Upper lobe of left lung (tissue), 6 donors: ENCODE results near the gene TADA2A. TPM values are rescaled to one million over a fixed set of nuclear protein-coding genes. Genes with fewer than 3 reads are reported as not detected.
"Not testable (repeated sequence)": the region's sequence is repeated elsewhere in the genome, so short reads cannot be mapped to it uniquely, and the experiment has no call there.

Source experiments
- ATAC-seq, 2 donors: fragments of 200-7000 bp; cut with Tn5 transposase; one replicate each; pipeline ENCODE4 v1.9.1; 2022; ENCODE audit warnings: mild to moderate bottlenecking in 2 of 2, moderate library complexity in 2 of 2; ENCODE audit not compliant: low FRiP score in 2 of 2
- DNase-seq, 2 donors: peaks; one replicate each; pipeline ENCODE4 v3.0.0-alpha.2; 2019 to 2020
- H3K27ac ChIP-seq, 4 donors: fragments of 200-600 bp; sonication (generic); one replicate each; pipeline ENCODE4 v1.5.1; 2016 to 2019
- H3K27me3 ChIP-seq, 4 donors: fragments of 200-600 bp; sonication (generic); one replicate each; pipeline ENCODE4 v1.5.1; 2017 to 2019
- H3K36me3 ChIP-seq, 4 donors: fragments of 200-600 bp; sonication (generic); one replicate each; pipeline ENCODE4 v1.5.1; 2016 to 2019
- H3K4me1 ChIP-seq, 4 donors: fragments of 200-600 bp; sonication (generic); one replicate each; pipeline ENCODE4 v1.5.1; 2018 to 2019
- H3K4me3 ChIP-seq, 4 donors: fragments of 200-600 bp; sonication (generic); one replicate each; pipeline ENCODE4 v1.5.1; 2017 to 2019; ENCODE audit warnings: mild to moderate bottlenecking in 2 of 4, moderate library complexity in 1 of 4
- H3K9me3 ChIP-seq, 4 donors: fragments of 200-600 bp; sonication (generic); one replicate each; pipeline ENCODE4 v1.5.1; 2018 to 2019
- EP300 ChIP-seq, 4 donors: sonication (generic); formaldehyde crosslinking; IDR thresholded peaks; one replicate each; pipeline ENCODE4 v1.5.1; 2017; ENCODE audit warnings: antibody characterized with exemption in 4 of 4, control low read depth in 2 of 4
- POLR2A ChIP-seq, 4 donors: fragments of 450-650 bp; IDR thresholded peaks; one replicate each; pipeline ENCODE4 v1.5.1; 2016 to 2017; ENCODE audit warnings: antibody characterized with exemption in 4 of 4, mild to moderate bottlenecking in 2 of 4
- POLR2AphosphoS5 ChIP-seq, 2 donors: sonication (generic); formaldehyde crosslinking; IDR thresholded peaks; one replicate each; pipeline ENCODE4 v1.5.1; 2017; ENCODE audit warnings: antibody characterized with exemption in 2 of 2
- WGBS, 2 donors: methylation state at CpG; one replicate each; pipeline ENCODE4 v1.1.5; 2017 to 2018; 5-methylcytosine and 5-hydroxymethylcytosine counted together
- total RNA-seq, 6 donors: library from RNA; depleted of rRNA in 4 of 6; stranded (reverse); fragments of >200 nt in 4 of 6; gene quantifications; one replicate each; pipeline versions ENCODE4 v1.1.0 to v1.2.1, GENCODE V29; 2016 to 2021
- TF ChIP-seq, protein P1 (sequence below), 6 experiments: fragments of 450-650 bp in 4 of 6; fragments of 200-600 bp in 2 of 6; sonication (generic) in 2 of 6; IDR thresholded peaks; one replicate each; pipeline ENCODE4 v1.5.1; 2016 to 2019; ENCODE audit warnings: antibody characterized with exemption in 6 of 6
- donor health status: DM: no; HTN: no; CAD: no; lungs with moderate emphysema.
- donor health status: DM: no; HTN: yes; CAD: no; lungs with severe emphysema.

Gene TADA2A
- total RNA-seq, 6 donors from 2014 or later: 9.8 to 37.7 (median 22.7) TPM

DNA sequence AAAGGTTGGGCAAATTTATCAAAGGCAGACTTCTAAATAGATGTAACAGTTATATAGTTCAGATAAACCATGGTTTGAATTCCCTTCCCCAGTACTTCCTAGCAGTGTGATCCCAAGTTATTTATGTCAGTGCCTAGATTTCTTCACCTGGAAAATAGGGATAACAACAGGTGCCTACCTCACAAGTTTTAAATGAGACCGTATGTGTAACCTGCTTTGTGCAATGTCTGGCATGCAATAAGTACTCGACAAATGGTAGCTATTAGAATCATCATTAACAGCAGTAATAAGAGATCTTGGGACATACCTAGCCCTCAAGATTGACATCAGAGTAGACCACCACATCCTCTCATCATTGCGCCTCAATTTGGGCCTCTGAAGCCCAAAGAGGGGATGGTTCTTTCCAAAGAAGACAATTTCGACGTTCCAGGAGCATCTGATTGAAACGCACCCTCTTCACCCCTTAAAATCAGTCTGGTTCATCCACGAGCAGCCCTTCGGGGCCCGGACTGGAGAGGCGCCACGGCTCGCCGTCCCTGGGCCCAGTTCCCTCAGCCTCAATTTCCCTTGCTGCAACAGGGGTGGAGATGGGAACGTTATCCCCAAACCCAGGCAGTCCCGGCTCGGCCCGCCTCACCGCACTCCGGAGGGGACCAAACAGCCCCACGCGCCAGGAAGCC, 591 bp upstream of the TADA2A start:
- H3K36me3 ChIP-seq: peaks cover 0 to 4% (median under 1%) of the 10 kb centered on the region in 4 donors
- no peaks in the 10 kb centered on the region for H3K9me3 ChIP-seq
- peaks cover 9 to 23% (median 20%) of the 10 kb centered on the region in 4 donors for H3K4me1 ChIP-seq
- WGBS, 2 donors: 0 to 1% methylated on average over 7 to 17 of the region's 21 CpGs
- no peak for DNase-seq
- TF ChIP-seq, protein P1, sequence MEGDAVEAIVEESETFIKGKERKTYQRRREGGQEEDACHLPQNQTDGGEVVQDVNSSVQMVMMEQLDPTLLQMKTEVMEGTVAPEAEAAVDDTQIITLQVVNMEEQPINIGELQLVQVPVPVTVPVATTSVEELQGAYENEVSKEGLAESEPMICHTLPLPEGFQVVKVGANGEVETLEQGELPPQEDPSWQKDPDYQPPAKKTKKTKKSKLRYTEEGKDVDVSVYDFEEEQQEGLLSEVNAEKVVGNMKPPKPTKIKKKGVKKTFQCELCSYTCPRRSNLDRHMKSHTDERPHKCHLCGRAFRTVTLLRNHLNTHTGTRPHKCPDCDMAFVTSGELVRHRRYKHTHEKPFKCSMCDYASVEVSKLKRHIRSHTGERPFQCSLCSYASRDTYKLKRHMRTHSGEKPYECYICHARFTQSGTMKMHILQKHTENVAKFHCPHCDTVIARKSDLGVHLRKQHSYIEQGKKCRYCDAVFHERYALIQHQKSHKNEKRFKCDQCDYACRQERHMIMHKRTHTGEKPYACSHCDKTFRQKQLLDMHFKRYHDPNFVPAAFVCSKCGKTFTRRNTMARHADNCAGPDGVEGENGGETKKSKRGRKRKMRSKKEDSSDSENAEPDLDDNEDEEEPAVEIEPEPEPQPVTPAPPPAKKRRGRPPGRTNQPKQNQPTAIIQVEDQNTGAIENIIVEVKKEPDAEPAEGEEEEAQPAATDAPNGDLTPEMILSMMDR (IDR thresholded peaks at IDR 0.05): no peak
- no peak for TF ChIP-seq EP300 (IDR thresholded peaks at IDR 0.05)
- no peak for TF ChIP-seq POLR2A (IDR thresholded peaks at IDR 0.05)
- TF ChIP-seq POLR2AphosphoS5 (IDR thresholded peaks at IDR 0.05): no peak
- peak overlapping the region; percentile 92 to 97 (median 94) for H3K27ac ChIP-seq
- ATAC-seq: peak; percentile 35 to 56
- peak overlapping the region; percentile 82 to 92 (median 86) for H3K4me3 ChIP-seq
- H3K27me3 ChIP-seq: no peaks in the 10 kb centered on the region

DNA sequence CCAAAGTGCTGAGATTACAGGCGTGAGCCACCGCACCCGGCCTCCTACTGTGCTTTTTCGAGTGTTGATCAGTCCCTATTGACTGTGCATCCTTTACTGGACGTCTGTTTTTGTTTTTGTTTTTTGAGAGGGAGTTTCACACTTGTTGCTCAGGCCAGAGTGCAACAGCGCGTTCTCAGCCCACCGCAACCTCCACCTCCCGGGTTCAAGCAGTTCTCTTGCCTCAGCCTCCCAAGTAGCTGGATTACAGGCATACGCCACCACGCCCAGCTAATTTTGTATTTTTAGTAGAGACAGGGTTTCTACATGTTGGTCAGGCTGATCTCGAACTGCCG, 1.4 kb downstream of the TADA2A start:
- H3K27ac ChIP-seq: peak overlapping the region in 2 of 4 donors; percentile 92 to 97
- H3K27me3 ChIP-seq, ATAC-seq, DNase-seq, H3K9me3 ChIP-seq: not testable (repeated sequence)
- WGBS, 2 donors: 94 to 96% methylated on average over 13 of the region's 13 CpGs
- peaks cover 7 to 24% (median 16%) of the 10 kb centered on the region in 4 donors for H3K36me3 ChIP-seq
- H3K4me3 ChIP-seq: peak overlapping the region in 1 of 4 donors; percentile 92
- H3K4me1 ChIP-seq: peaks cover 9 to 23% (median 20%) of the 10 kb centered on the region in 4 donors

DNA sequence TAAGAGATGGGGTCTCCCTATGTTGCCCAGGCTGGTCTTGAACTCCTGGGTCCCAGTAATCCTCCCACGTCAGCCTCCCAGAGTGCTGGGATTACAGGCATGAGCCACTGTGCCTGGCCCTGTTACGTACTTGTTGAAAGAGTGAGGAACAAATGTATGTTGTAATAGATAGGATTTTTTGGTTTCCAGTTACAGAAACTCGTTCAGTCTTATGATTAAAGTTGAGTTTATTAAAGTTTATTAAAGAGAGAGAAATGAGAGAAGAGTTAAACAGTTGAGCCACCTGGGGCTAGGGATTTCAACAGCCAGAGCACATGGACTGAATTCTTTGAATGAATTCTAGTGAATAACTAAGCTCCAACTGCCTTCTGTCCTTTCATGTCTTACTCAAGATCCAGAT, 3.7 kb downstream of the TADA2A start:
- Histone ChIP-seq H3K36me3 (peaks cover 8 to 44% (median 31%) of the 10 kb centered on the region in 4 donors), H3K9me3 (no peaks in the 10 kb centered on the region), H3K27ac (no peak overlapping the region), H3K27me3 (no peaks in the 10 kb centered on the region), H3K4me1 (peaks cover 9 to 18% (median 15%) of the 10 kb centered on the region in 4 donors), H3K4me3 (no peak overlapping the region)
- ATAC-seq: no peak
- 72 to 81% methylated on average over 3 of the region's 3 CpGs for WGBS, 2 donors
- TF ChIP-seq POLR2A (IDR thresholded peaks at IDR 0.05) (no peak), POLR2AphosphoS5 (IDR thresholded peaks at IDR 0.05) (no peak), EP300 (IDR thresholded peaks at IDR 0.05) (no peak)
- TF ChIP-seq, protein P1 (IDR thresholded peaks at IDR 0.05): no peak
- DNase-seq: no peak

DNA sequence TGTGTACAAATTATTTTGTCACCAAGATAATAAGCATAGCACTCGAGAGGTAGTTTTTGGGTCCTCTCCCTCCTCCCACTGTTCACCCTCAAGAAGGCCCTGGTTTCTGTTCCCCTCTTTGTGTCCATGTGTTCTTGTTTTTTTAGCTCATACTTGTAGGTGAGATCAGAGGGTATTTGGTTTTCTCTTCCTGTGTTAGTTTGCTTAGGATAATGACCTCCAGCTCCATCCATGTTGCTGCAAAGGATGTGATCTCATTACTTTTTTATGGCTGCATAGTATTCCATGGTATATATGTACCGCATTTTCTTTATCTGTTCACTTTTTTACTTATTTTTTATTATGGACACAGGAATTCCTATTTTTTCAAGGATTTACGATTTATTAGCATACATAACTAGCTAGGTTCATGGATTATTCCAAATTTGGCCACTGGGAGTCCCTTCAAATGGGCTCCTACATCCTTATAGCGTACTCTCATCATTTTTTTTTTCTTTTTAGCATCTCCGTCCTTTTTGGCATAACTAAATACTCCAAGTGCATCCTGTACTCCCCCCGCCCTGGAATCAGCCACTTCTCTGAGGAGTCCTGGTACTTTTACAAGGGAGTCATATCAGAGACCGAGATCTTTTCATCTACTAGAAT, 7.3 kb downstream of the TADA2A start:
- WGBS, 2 donors: 96 to 100% methylated on average over 7 of the region's 7 CpGs
- no peaks in the 10 kb centered on the region for H3K4me1 ChIP-seq
- TF ChIP-seq POLR2A (IDR thresholded peaks at IDR 0.05) (no peak), POLR2AphosphoS5 (IDR thresholded peaks at IDR 0.05) (no peak), EP300 (IDR thresholded peaks at IDR 0.05) (no peak)
- TF ChIP-seq, protein P1 (IDR thresholded peaks at IDR 0.05): no peak
- no peaks in the 10 kb centered on the region for H3K27me3 ChIP-seq
- DNase-seq (no peak), ATAC-seq (no peak)
- H3K36me3 ChIP-seq: peaks cover 9 to 78% (median 40%) of the 10 kb centered on the region in 4 donors
- H3K9me3 ChIP-seq: no peaks in the 10 kb centered on the region
- no peak overlapping the region for H3K4me3 ChIP-seq
- no peak overlapping the region for H3K27ac ChIP-seq

DNA sequence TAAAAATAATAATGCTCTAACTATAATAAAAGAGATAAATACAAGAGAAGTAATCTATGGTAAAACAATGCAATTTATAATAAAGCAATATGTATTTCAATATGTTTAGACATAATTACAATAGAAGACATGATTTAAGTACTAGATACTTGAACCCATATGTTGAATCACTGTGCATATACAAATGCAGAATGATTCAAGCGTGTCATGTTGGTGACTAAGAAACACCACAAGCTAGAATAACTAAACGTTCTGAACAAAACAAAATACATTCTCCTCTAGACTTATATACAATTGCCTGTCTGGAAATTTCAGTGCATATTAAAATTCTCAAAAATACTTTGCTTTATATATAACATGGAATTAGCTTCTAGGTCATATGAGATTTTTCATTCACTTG, 11.2 kb downstream of the TADA2A start:
- Histone ChIP-seq H3K27ac (no peak overlapping the region), H3K4me1 (no peaks in the 10 kb centered on the region), H3K27me3 (no peaks in the 10 kb centered on the region), H3K9me3 (no peaks in the 10 kb centered on the region), H3K36me3 (peaks cover 9 to 86% (median 34%) of the 10 kb centered on the region in 4 donors), H3K4me3 (no peak overlapping the region)
- 83 to 92% methylated on average over 2 of the region's 2 CpGs for WGBS, 2 donors
- ATAC-seq (no peak), DNase-seq (no peak)
- TF ChIP-seq POLR2AphosphoS5 (IDR thresholded peaks at IDR 0.05) (no peak), EP300 (IDR thresholded peaks at IDR 0.05) (no peak), POLR2A (IDR thresholded peaks at IDR 0.05) (no peak)
- TF ChIP-seq, protein P1 (IDR thresholded peaks at IDR 0.05): no peak
